ENCODE measurements around the gene TOR2A. TPM values are rescaled to one million over a fixed set of nuclear protein-coding genes. Genes with fewer than 3 reads are reported as not detected.

TOR2A gene
- total and polyA plus RNA-seq, 10 donors, result 16.8 to 36.5 (median 22.7) TPM

DNA sequence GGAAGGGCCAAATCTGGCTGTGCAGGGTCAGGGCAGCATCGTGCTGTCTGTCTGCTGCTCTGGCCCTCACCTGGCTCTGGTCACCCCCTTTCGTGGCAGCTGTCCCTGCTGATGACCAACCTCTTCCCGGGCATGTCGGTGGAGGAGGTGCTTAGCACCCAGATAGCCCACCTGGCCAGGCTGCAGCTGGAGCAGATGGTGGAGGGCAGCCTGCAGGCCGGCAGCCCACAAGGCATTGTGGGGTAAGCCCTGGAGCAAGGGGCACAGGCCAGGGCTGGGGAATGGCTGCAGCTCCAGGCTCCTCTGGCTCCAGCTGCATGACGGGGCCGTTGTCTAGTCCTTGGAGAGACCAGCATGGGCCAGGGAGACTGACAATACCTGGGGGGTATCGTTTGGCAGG lies 8.2 kb downstream of the TOR2A start:
- Histone ChIP-seq H3K4me3 (no peak overlapping the region), H3K4me1 (peaks cover 0 to 31% (median 19%) of the 10 kb centered on the region in 6 donors), H3K27ac (no peak overlapping the region), H3K36me3 (peaks cover 0 to 19% (median 9%) of the 10 kb centered on the region in 6 donors), H3K27me3 (replicated peaks in 1 of 7) (peaks cover 0 to 2% (median 0%) of the 10 kb centered on the region in 7 donors), H3K9me3 (no peaks in the 10 kb centered on the region)
- WGBS, 5 donors, result 70 to 86% (median 79%) methylated on average over 6 to 8 of the region's 8 CpGs
- no peak for DNase-seq
- TF ChIP-seq POLR2AphosphoS5 (IDR thresholded peaks at IDR 0.05), result no peak
- TF ChIP-seq, protein P1, sequence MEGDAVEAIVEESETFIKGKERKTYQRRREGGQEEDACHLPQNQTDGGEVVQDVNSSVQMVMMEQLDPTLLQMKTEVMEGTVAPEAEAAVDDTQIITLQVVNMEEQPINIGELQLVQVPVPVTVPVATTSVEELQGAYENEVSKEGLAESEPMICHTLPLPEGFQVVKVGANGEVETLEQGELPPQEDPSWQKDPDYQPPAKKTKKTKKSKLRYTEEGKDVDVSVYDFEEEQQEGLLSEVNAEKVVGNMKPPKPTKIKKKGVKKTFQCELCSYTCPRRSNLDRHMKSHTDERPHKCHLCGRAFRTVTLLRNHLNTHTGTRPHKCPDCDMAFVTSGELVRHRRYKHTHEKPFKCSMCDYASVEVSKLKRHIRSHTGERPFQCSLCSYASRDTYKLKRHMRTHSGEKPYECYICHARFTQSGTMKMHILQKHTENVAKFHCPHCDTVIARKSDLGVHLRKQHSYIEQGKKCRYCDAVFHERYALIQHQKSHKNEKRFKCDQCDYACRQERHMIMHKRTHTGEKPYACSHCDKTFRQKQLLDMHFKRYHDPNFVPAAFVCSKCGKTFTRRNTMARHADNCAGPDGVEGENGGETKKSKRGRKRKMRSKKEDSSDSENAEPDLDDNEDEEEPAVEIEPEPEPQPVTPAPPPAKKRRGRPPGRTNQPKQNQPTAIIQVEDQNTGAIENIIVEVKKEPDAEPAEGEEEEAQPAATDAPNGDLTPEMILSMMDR (IDR thresholded peaks at IDR 0.05 in 8 of 11, conservative IDR thresholded peaks at IDR 0.05 in 3 of 11), result no peak
- no peak for TF ChIP-seq POLR2A (IDR thresholded peaks at IDR 0.05)
- intact Hi-C loops (cut with DNase I; ENCODE audit: low total_unique reads), result loop anchor here (10.0 kb wide), 1 partner anchor 222 kb away; no protein-coding TSS in a partner anchor

DNA sequence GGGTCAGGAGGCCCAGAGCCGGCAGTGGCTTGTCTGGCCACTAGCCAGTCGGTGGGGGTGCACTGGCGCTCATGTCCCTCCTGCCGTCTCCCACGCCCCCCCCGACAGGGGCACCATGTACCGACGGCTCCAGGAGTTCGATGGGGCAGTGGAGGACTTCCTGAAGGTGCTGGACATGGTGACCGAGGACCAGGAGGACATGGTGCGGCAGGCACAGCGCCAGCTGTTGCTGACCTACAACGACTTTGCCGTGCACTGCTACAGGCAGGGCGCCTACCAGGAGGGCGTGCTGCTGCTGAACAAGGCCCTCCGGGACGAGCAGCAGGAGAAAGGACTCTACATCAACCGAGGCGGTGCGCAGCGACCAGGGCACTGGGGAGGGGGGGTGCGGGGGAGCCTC lies 11.1 kb downstream of the TOR2A start:
- intact Hi-C loops (cut with DNase I; ENCODE audit: low total_unique reads), result loop anchor here (10.0 kb wide), 1 partner anchor 219 kb away; no protein-coding TSS in a partner anchor
- no peaks in the 10 kb centered on the region for H3K9me3 ChIP-seq
- TF ChIP-seq, protein P1 (IDR thresholded peaks at IDR 0.05 in 8 of 11, conservative IDR thresholded peaks at IDR 0.05 in 3 of 11), result no peak
- TF ChIP-seq POLR2A (IDR thresholded peaks at IDR 0.05) (no peak), POLR2AphosphoS5 (IDR thresholded peaks at IDR 0.05) (no peak)
- no peak overlapping the region for H3K4me3 ChIP-seq
- 63 to 75% (median 65%) methylated on average over 16 to 23 of the region's 23 CpGs for WGBS, 5 donors
- no peak overlapping the region for H3K27ac ChIP-seq
- no peaks in the 10 kb centered on the region for H3K36me3 ChIP-seq
- no peak for DNase-seq
- peaks cover 0 to 27% (median 6%) of the 10 kb centered on the region in 6 donors for H3K4me1 ChIP-seq
- H3K27me3 ChIP-seq (replicated peaks in 1 of 7), result peaks cover 0 to 2% (median 0%) of the 10 kb centered on the region in 7 donors

DNA sequence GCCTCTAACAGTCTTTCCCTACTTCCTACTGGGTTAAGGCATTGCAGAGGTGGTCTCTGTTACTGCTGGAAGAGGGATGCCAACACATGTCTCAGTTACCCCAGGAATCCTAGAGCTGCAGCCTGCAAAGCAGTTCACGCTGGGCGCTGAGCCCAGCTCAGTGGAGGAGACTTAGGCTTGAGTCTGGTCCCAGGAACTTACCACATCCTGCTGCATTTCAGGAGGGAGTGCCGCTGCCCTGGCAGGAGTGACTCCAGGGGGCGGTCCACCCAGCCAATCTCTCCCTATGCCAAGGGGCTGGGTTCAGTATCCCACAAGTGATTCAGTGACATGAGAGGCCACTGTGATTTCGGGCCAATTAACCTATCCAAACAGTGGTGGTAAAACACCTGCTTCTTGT lies 11.7 kb downstream of the TOR2A start:
- DNase-seq, result no peak
- intact Hi-C loops (cut with DNase I; ENCODE audit: low total_unique reads), result loop anchor here (10.0 kb wide), 1 partner anchor 219 kb away; no protein-coding TSS in a partner anchor
- peaks cover 0 to 28% (median 6%) of the 10 kb centered on the region in 6 donors for H3K4me1 ChIP-seq
- no peaks in the 10 kb centered on the region for H3K9me3 ChIP-seq
- 74 to 86% (median 78%) methylated on average over 5 of the region's 5 CpGs for WGBS, 5 donors
- H3K27me3 ChIP-seq (replicated peaks in 1 of 7), result peaks cover 0 to 2% (median 0%) of the 10 kb centered on the region in 7 donors
- no peaks in the 10 kb centered on the region for H3K36me3 ChIP-seq
- no peak overlapping the region for H3K27ac ChIP-seq
- no peak overlapping the region for H3K4me3 ChIP-seq
- TF ChIP-seq POLR2AphosphoS5 (IDR thresholded peaks at IDR 0.05) (no peak), POLR2A (IDR thresholded peaks at IDR 0.05) (no peak)
- TF ChIP-seq, protein P1 (IDR thresholded peaks at IDR 0.05 in 8 of 11, conservative IDR thresholded peaks at IDR 0.05 in 3 of 11), result no peak

DNA sequence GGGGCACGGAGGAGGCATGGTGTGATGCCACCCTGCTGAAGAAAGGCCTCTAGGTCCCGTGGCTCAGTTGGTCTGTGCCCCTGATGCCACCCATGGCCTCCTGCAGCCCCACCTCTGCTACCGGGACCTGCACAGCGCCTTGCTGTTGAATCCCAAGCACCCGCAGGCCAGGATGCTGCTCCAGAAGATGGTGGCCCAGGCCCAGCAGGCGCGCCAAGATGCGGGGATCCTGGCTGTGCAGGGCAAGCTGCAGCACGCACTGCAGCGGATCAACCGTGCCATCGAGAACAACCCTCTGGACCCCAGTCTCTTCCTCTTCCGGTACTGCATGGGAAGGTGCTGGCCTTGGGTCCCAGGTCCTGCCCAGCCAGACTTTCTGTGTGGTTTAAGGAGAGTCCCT lies 12.1 kb downstream of the TOR2A start:
- intact Hi-C loops (cut with DNase I; ENCODE audit: low total_unique reads), result loop anchor here (10.0 kb wide), 1 partner anchor 218 kb away; no protein-coding TSS in a partner anchor
- no peak for DNase-seq
- TF ChIP-seq POLR2A (IDR thresholded peaks at IDR 0.05) (no peak), POLR2AphosphoS5 (IDR thresholded peaks at IDR 0.05) (no peak)
- TF ChIP-seq, protein P1 (IDR thresholded peaks at IDR 0.05 in 8 of 11, conservative IDR thresholded peaks at IDR 0.05 in 3 of 11), result no peak
- Histone ChIP-seq H3K9me3 (no peaks in the 10 kb centered on the region), H3K4me3 (no peak overlapping the region), H3K36me3 (no peaks in the 10 kb centered on the region), H3K4me1 (peaks cover 0 to 28% (median 6%) of the 10 kb centered on the region in 6 donors), H3K27ac (no peak overlapping the region), H3K27me3 (replicated peaks in 1 of 7) (peaks cover 0 to 2% (median 0%) of the 10 kb centered on the region in 7 donors)
- WGBS, 5 donors, result 89 to 96% (median 92%) methylated on average over 11 to 13 of the region's 13 CpGs

Data from spleen (tissue), 11 donors.